ENCODE data around the gene SLC12A8. TPM values are rescaled to one million over a fixed set of nuclear protein-coding genes. Genes with fewer than 3 reads are reported as not detected.

SLC12A8 gene
- total RNA-seq, 6 experiments from 2014 or later = 8.5 to 23.4 (median 20.3) TPM

DNA sequence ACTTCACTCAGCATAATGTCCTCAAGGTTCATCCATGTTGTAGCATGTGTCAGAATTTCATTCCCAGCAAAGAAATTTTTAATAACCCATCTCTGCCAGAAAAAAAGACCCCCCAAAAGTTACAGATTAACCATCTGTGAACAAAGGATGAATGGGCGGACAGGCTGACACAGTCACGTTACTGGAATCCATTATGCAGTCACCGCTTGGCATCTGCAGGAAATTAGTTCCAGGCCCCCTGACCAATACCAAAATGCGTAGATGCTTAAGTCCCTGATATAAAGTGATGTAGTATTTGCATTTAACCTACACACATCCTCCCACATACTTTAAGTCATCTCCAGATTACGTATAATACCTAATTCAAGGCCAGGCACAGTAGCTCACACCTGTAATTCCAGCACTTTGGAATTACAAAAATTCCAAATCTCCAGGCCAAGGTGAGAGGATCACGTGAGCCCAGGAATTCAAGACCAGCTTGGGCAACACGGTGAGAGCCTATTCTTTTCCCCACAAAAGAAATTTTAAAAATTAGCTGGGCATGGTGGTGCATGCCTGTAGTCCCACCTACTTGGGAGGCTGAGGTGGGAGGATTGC, 1.5 kb upstream of the SLC12A8 start:
- 86% methylated on average over 6 of the region's 7 CpGs for WGBS (ENCODE audit: insufficient coverage, low coverage, low lambda C conversion rate, missing lambda C conversion rate)
- DNase-seq = no peak
- H3K4me1 ChIP-seq = no peaks in the 10 kb centered on the region
- TF ChIP-seq, protein P1, sequence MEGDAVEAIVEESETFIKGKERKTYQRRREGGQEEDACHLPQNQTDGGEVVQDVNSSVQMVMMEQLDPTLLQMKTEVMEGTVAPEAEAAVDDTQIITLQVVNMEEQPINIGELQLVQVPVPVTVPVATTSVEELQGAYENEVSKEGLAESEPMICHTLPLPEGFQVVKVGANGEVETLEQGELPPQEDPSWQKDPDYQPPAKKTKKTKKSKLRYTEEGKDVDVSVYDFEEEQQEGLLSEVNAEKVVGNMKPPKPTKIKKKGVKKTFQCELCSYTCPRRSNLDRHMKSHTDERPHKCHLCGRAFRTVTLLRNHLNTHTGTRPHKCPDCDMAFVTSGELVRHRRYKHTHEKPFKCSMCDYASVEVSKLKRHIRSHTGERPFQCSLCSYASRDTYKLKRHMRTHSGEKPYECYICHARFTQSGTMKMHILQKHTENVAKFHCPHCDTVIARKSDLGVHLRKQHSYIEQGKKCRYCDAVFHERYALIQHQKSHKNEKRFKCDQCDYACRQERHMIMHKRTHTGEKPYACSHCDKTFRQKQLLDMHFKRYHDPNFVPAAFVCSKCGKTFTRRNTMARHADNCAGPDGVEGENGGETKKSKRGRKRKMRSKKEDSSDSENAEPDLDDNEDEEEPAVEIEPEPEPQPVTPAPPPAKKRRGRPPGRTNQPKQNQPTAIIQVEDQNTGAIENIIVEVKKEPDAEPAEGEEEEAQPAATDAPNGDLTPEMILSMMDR (IDR thresholded peaks at IDR 0.05) = no peak
- no peak for TF ChIP-seq POLR2A (IDR thresholded peaks at IDR 0.05)
- intact Hi-C loops (cut with DNase I) = no loop called here
- no peak for ATAC-seq
- H3K27ac ChIP-seq = no peak overlapping the region
- H3K36me3 ChIP-seq = no peaks in the 10 kb centered on the region
- no peak overlapping the region for H3K4me3 ChIP-seq
- H3K9me3 ChIP-seq = no peaks in the 10 kb centered on the region
- H3K27me3 ChIP-seq = no peaks in the 10 kb centered on the region

DNA sequence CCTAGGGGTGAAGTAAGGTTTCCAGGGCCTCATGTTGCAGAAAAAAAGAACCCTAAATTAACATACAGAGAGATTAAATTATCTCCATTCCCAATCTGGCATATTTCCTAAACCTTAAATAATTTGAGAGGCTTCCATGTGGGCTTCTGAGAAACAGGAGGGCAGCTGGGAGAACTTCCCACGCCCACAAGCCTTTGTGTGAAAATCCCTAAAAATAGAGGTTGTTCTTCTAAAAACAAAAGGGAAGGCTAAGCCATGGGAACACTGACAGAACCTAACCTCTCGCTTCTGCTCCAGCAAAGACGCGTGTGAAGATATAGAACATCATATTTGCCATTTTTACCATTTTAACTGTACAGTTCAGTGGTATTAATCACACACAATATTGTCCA, 812 bp upstream of the SLC12A8 start:
- TF ChIP-seq, protein P1 (IDR thresholded peaks at IDR 0.05) = no peak
- no peak for TF ChIP-seq POLR2A (IDR thresholded peaks at IDR 0.05)
- no peaks in the 10 kb centered on the region for H3K27me3 ChIP-seq
- intact Hi-C loops (cut with DNase I) = no loop called here
- H3K9me3 ChIP-seq = no peaks in the 10 kb centered on the region
- peaks cover 0 to under 1% (median 0%) of the 10 kb centered on the region in 4 donors for H3K4me1 ChIP-seq
- no peak for DNase-seq
- no peak overlapping the region for H3K27ac ChIP-seq
- H3K4me3 ChIP-seq = no peak overlapping the region
- H3K36me3 ChIP-seq = no peaks in the 10 kb centered on the region
- WGBS (ENCODE audit: insufficient coverage, low coverage, low lambda C conversion rate, missing lambda C conversion rate) = 93% methylated on average over 4 of the region's 4 CpGs
- ATAC-seq = no peak

DNA sequence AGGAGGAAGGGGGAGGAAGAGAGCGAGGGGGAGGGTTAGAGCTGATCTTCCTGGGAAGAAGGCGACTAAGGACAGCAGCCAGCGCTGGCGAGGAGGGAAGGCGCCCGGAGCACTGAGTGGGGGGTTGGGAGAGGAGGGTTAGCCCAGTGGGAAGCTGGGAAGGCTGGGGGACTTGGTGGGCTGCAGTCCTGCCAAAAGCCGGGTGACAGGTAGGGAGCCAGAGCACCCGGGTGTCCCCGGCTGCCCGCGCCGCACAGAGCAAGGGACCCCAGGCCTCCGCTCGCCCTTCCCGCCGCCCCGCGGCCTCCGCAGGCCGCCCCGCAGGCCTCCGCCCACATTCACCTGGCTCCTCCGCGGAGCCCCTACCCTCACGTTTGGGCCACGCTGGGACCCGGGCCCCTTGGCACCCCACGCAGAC, 448 bp downstream of the SLC12A8 start:
- ATAC-seq = peak; percentile 24 to 61 (median 50)
- Histone ChIP-seq H3K4me3 (peak overlapping the region; percentile 56 to 76 (median 72)), H3K27me3 (no peaks in the 10 kb centered on the region), H3K9me3 (no peaks in the 10 kb centered on the region), H3K36me3 (no peaks in the 10 kb centered on the region), H3K27ac (peak overlapping the region in 2 of 3 donors; percentile 24 to 59), H3K4me1 (peaks cover 0 to 9% (median 3%) of the 10 kb centered on the region in 4 donors)
- no peak for TF ChIP-seq POLR2A (IDR thresholded peaks at IDR 0.05)
- TF ChIP-seq, protein P1 (IDR thresholded peaks at IDR 0.05) = no peak
- WGBS (ENCODE audit: insufficient coverage, low coverage, low lambda C conversion rate, missing lambda C conversion rate) = 0% methylated on average over 3 of the region's 28 CpGs
- peak in 2 of 3 donors; percentile 34 to 60 for DNase-seq
- intact Hi-C loops (cut with DNase I) = no loop called here

DNA sequence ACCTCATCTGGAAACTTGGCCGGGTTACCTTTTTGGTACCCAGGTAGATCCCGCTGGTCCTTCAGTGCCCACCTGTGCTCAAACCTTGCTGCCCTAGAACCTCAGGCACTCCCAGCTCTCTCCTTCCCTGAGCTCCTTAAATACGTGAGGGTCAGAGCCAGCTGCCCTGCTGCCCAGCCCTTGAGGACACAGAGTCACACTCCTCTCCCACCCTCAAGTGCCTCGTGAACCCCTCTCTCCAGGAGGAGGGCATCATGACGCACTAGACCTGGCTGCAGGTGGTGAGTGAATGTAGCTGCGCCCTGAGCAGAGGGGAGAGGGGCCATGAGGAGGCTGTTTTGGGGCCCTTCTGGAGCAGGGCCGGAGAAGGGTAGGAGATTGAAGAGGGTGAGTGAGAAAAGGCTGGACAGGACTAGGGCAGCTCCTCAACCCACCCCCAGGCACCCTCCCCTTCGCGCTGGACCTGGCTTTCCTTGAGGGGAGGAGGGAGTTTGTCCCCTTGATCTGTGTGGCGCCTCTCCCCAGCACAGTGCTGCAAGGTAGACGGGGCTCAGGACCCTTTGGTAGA, 941 bp downstream of the SLC12A8 start:
- no peak for DNase-seq
- no peaks in the 10 kb centered on the region for H3K36me3 ChIP-seq
- H3K27ac ChIP-seq = no peak overlapping the region
- peaks cover 0 to 14% (median 3%) of the 10 kb centered on the region in 4 donors for H3K4me1 ChIP-seq
- 35% methylated on average over 7 of the region's 11 CpGs for WGBS (ENCODE audit: insufficient coverage, low coverage, low lambda C conversion rate, missing lambda C conversion rate)
- ATAC-seq = no peak
- peak overlapping the region; percentile 56 to 76 (median 72) for H3K4me3 ChIP-seq
- H3K27me3 ChIP-seq = no peaks in the 10 kb centered on the region
- intact Hi-C loops (cut with DNase I) = no loop called here
- H3K9me3 ChIP-seq = no peaks in the 10 kb centered on the region
- TF ChIP-seq POLR2A (IDR thresholded peaks at IDR 0.05) = no peak
- TF ChIP-seq, protein P1 (IDR thresholded peaks at IDR 0.05) = no peak

All from right lobe of liver (tissue), 6 donors.